ENCODE measurements around the gene CD247.

DNA sequence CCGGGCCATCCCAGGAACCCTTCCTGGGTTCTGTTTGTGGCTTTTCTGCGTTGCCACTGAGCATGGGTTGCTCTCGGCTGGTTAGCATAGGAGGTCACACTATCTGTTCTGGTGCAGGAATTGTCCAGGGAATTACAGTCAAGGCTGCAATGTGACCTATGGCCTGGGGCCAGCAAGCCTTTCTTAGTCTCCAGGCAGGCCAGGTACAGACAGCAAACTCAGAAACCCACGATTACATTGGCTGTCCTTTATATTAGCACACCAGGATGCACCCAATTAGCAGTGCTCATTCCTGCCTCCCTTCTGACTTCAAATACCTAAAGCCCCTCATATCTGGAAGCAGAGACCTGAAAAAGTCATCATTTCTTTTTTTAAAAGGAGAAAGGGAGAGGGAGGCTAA is 55.2 kb downstream of the CD247 start:
- TF ChIP-seq CTCF (tag by site-specific recombination; IDR thresholded peaks at IDR 0.05), result no peak
- TF ChIP-seq, protein P1, sequence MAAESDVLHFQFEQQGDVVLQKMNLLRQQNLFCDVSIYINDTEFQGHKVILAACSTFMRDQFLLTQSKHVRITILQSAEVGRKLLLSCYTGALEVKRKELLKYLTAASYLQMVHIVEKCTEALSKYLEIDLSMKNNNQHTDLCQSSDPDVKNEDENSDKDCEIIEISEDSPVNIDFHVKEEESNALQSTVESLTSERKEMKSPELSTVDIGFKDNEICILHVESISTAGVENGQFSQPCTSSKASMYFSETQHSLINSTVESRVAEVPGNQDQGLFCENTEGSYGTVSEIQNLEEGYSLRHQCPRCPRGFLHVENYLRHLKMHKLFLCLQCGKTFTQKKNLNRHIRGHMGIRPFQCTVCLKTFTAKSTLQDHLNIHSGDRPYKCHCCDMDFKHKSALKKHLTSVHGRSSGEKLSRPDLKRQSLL (tag by site-specific recombination; IDR thresholded peaks at IDR 0.05), result no peak
- TF ChIP-seq ZNF10 (tag by site-specific recombination; IDR thresholded peaks at IDR 0.05), result no peak
